ENCODE measurements around the gene ARFIP1.

Gene ARFIP1

GRCh38 chr4:152870606-152871005 is 90.9 kb downstream of the ARFIP1 start:
- Histone ChIP-seq H3K36me3 (ENCODE audit: insufficient read depth) (no peaks in the 10 kb centered on the region), H3K79me2 (ENCODE audit: insufficient read depth, low read depth) (no peaks in the 10 kb centered on the region), H4K20me1 (ENCODE audit: insufficient read depth) (no peaks in the 10 kb centered on the region), H3K27ac (no peak overlapping the region), H3K4me3 (IDR thresholded peaks at IDR 0.05; ENCODE audit: insufficient read depth, low read depth, low read length) (no peak overlapping the region), H3K4me2 (no peak overlapping the region), H3K4me1 (ENCODE audit: low read depth, poor library complexity, severe bottlenecking) (no peaks in the 10 kb centered on the region), H3K27me3 (ENCODE audit: insufficient read depth, low read depth) (no peaks in the 10 kb centered on the region), H2AFZ (ENCODE audit: low read depth) (no peak overlapping the region), H3K9ac (no peak overlapping the region)
- no peak for TF ChIP-seq CTCF (conservative IDR thresholded peaks at IDR 0.05; ENCODE audit: low read depth, low read length)

DNA sequence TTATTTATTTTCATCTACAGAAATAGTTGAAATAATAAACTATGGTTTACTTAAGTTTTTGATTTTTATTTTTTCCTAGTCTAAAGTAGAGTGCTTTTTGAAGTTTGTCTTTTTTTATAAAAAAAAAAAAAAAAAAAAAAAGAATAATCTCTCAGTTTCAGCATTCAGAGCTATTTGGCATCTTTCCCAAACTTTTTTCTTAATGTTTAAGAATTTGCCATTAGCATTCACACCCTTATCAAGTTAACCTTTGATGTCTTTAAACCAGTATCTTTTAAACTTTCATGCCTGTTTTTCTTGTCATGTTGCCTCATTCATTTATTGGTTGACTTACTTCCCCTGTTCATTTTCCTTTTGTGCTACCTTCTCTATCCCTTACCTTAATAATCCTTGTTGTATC is 95.5 kb downstream of the ARFIP1 start:
- Histone ChIP-seq H3K4me2 (no peak overlapping the region), H4K20me1 (ENCODE audit: insufficient read depth) (no peaks in the 10 kb centered on the region), H3K36me3 (ENCODE audit: insufficient read depth) (no peaks in the 10 kb centered on the region), H2AFZ (ENCODE audit: low read depth) (no peak overlapping the region), H3K4me3 (IDR thresholded peaks at IDR 0.05; ENCODE audit: insufficient read depth, low read depth, low read length) (no peak overlapping the region), H3K9ac (no peak overlapping the region), H3K27ac (no peak overlapping the region), H3K4me1 (ENCODE audit: low read depth, poor library complexity, severe bottlenecking) (no peaks in the 10 kb centered on the region), H3K79me2 (ENCODE audit: insufficient read depth, low read depth) (no peaks in the 10 kb centered on the region), H3K27me3 (ENCODE audit: insufficient read depth, low read depth) (no peaks in the 10 kb centered on the region)
- TF ChIP-seq CTCF (conservative IDR thresholded peaks at IDR 0.05; ENCODE audit: low read depth, low read length): no peak

DNA sequence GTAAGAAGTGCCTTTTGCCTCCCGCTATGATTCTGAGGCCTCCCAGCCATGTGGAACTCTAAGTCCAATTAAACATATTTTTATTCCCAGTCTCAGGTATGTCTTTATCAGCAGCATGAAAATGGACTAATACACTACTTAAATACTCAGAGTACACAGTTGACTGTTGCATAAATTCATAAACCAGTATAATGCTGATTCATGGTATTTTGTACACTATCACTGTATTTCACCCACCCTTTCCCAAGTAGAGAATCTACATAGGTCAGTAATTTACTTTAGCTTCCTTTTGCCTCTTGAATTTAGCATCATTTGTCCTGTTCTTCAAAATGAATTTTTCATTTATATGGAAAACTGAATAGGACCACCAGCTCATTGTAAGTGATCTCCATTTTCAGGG is 98.1 kb downstream of the ARFIP1 start:
- Histone ChIP-seq H3K27me3 (ENCODE audit: insufficient read depth, low read depth) (no peaks in the 10 kb centered on the region), H3K4me2 (no peak overlapping the region), H3K36me3 (ENCODE audit: insufficient read depth) (no peaks in the 10 kb centered on the region), H3K4me3 (IDR thresholded peaks at IDR 0.05; ENCODE audit: insufficient read depth, low read depth, low read length) (no peak overlapping the region), H3K4me1 (ENCODE audit: low read depth, poor library complexity, severe bottlenecking) (no peaks in the 10 kb centered on the region), H3K9ac (no peak overlapping the region), H4K20me1 (ENCODE audit: insufficient read depth) (no peaks in the 10 kb centered on the region), H2AFZ (ENCODE audit: low read depth) (no peak overlapping the region), H3K79me2 (ENCODE audit: insufficient read depth, low read depth) (no peaks in the 10 kb centered on the region), H3K27ac (no peak overlapping the region)
- TF ChIP-seq CTCF (conservative IDR thresholded peaks at IDR 0.05; ENCODE audit: low read depth, low read length): no peak

GRCh38 chr4:152880263-152880662 is 100.5 kb downstream of the ARFIP1 start:
- no peak overlapping the region for H3K9ac ChIP-seq
- H3K27ac ChIP-seq: no peak overlapping the region
- H3K27me3 ChIP-seq (ENCODE audit: insufficient read depth, low read depth): no peaks in the 10 kb centered on the region
- no peaks in the 10 kb centered on the region for H3K79me2 ChIP-seq (ENCODE audit: insufficient read depth, low read depth)
- H4K20me1 ChIP-seq (ENCODE audit: insufficient read depth): no peaks in the 10 kb centered on the region
- H2AFZ ChIP-seq (ENCODE audit: low read depth): no peak overlapping the region
- H3K4me2 ChIP-seq: no peak overlapping the region
- no peak for TF ChIP-seq CTCF (conservative IDR thresholded peaks at IDR 0.05; ENCODE audit: low read depth, low read length)
- no peaks in the 10 kb centered on the region for H3K36me3 ChIP-seq (ENCODE audit: insufficient read depth)
- H3K4me3 ChIP-seq (IDR thresholded peaks at IDR 0.05; ENCODE audit: insufficient read depth, low read depth, low read length): no peak overlapping the region
- no peaks in the 10 kb centered on the region for H3K4me1 ChIP-seq (ENCODE audit: low read depth, poor library complexity, severe bottlenecking)

DNA sequence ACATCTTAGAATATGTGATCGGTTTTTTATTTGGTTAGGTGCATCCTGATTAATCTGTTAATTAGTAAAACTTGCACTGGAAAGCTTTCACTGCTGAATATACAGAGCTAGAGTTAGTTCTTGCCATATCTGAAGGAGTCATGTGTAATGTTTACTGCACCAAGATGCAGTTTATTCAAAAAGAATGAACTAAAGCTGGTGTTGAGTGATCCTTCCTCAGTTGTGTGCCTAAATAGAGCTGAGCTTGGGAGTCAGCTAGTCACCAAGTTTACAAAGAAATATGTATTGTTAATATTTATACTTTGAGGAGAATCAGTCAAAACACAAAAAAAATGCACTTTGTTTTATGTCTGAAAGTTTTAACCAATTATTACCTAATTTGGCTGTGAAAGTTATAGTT is 102.2 kb downstream of the ARFIP1 start:
- no peak overlapping the region for H3K4me3 ChIP-seq (IDR thresholded peaks at IDR 0.05; ENCODE audit: insufficient read depth, low read depth, low read length)
- H3K27ac ChIP-seq: no peak overlapping the region
- H3K4me2 ChIP-seq: no peak overlapping the region
- no peak overlapping the region for H2AFZ ChIP-seq (ENCODE audit: low read depth)
- no peaks in the 10 kb centered on the region for H3K36me3 ChIP-seq (ENCODE audit: insufficient read depth)
- TF ChIP-seq CTCF (conservative IDR thresholded peaks at IDR 0.05; ENCODE audit: low read depth, low read length): no peak
- no peaks in the 10 kb centered on the region for H3K4me1 ChIP-seq (ENCODE audit: low read depth, poor library complexity, severe bottlenecking)
- no peaks in the 10 kb centered on the region for H3K79me2 ChIP-seq (ENCODE audit: insufficient read depth, low read depth)
- no peaks in the 10 kb centered on the region for H4K20me1 ChIP-seq (ENCODE audit: insufficient read depth)
- H3K27me3 ChIP-seq (ENCODE audit: insufficient read depth, low read depth): no peaks in the 10 kb centered on the region
- no peak overlapping the region for H3K9ac ChIP-seq

Measured in KMS-11 (cell line).